HEK293 (cell line): ENCODE data around the gene SPDYE4.

Experiments used
- CTCF ChIP-seq: fragments of 450-650 bp; formaldehyde crosslinking; IDR thresholded peaks from 2 replicates; pipeline ENCODE4 v1.5.1; 2016; ENCODE audit warnings: missing biosample characterization, missing genetic modification characterization
- HOXA7 ChIP-seq: sonication (generic); formaldehyde crosslinking; IDR thresholded peaks from 2 replicates; pipeline ENCODE4 v1.8.1; 2022; ENCODE audit warnings: missing genetic modification reagents, borderline replicate concordance
- PBX3 ChIP-seq: sonication (generic); formaldehyde crosslinking; IDR thresholded peaks from 2 replicates; pipeline ENCODE4 v1.8.1; 2022; ENCODE audit warnings: mild to moderate bottlenecking, moderate library complexity, missing genetic modification reagents
- ZBTB10 ChIP-seq: fragments of 450-650 bp; formaldehyde crosslinking; IDR thresholded peaks from 2 replicates; pipeline ENCODE4 v1.5.1; 2016; ENCODE audit warnings: missing biosample characterization, missing genetic modification characterization
- ZNF239 ChIP-seq: fragments of 450-650 bp; formaldehyde crosslinking; IDR thresholded peaks from 2 replicates; pipeline ENCODE4 v1.5.1; 2016; ENCODE audit warnings: missing biosample characterization, missing genetic modification characterization
- ZNF324 ChIP-seq: fragments of 450-650 bp; formaldehyde crosslinking; IDR thresholded peaks from 2 replicates; pipeline ENCODE4 v1.5.1; 2016; ENCODE audit warnings: missing biosample characterization, missing genetic modification characterization
- ZNF350 ChIP-seq: fragments of 450-650 bp; formaldehyde crosslinking; IDR thresholded peaks from 2 replicates; pipeline ENCODE4 v1.5.0; 2017; ENCODE audit warnings: missing biosample characterization, mild to moderate bottlenecking, missing genetic modification characterization
- ZNF366 ChIP-seq: fragments of 450-650 bp; formaldehyde crosslinking; conservative IDR thresholded peaks from 2 replicates; pipeline ENCODE4 v1.5.1; 2016; ENCODE audit warnings: missing biosample characterization, missing genetic modification characterization
- ZNF501 ChIP-seq: fragments of 450-650 bp; formaldehyde crosslinking; IDR thresholded peaks from 2 replicates; pipeline ENCODE4 v1.5.1; 2016; ENCODE audit warnings: missing biosample characterization, missing genetic modification characterization
- ZNF658 ChIP-seq: fragments of 450-650 bp; formaldehyde crosslinking; IDR thresholded peaks from 2 replicates; pipeline ENCODE4; 2016; ENCODE audit warnings: missing biosample characterization, missing genetic modification characterization
- ZNF76 ChIP-seq: fragments of 450-650 bp; formaldehyde crosslinking; IDR thresholded peaks from 2 replicates; pipeline ENCODE4; 2016; ENCODE audit warnings: low read depth, missing biosample characterization, missing genetic modification characterization, borderline replicate concordance

- TF ChIP-seq ZBTB10 (tag by site-specific recombination), result no peak
- TF ChIP-seq CTCF (tag by site-specific recombination), result no peak
- no peak for TF ChIP-seq HOXA7
- TF ChIP-seq ZNF76 (tag by site-specific recombination), result no peak
- TF ChIP-seq ZNF501 (tag by site-specific recombination), result no peak
- no peak for TF ChIP-seq PBX3 (CRISPR knock-in tag)
- no peak for TF ChIP-seq ZNF350 (tag by site-specific recombination)
- TF ChIP-seq ZNF324, result no peak
- no peak for TF ChIP-seq ZNF366 (tag by site-specific recombination)
- no peak for TF ChIP-seq ZNF658 (tag by site-specific recombination)
- no peak for TF ChIP-seq ZNF239 (tag by site-specific recombination)
Observed at GRCh38 chr17:8799570-8800212, 41.3 kb upstream of the SPDYE4 start.
